Measurements from ENCODE around the gene SLC35G3. TPM values are rescaled to one million over a fixed set of nuclear protein-coding genes. Genes with fewer than 3 reads are reported as not detected.

SLC35G3 gene
- polyA plus RNA-seq, 3 donors: not detected

DNA sequence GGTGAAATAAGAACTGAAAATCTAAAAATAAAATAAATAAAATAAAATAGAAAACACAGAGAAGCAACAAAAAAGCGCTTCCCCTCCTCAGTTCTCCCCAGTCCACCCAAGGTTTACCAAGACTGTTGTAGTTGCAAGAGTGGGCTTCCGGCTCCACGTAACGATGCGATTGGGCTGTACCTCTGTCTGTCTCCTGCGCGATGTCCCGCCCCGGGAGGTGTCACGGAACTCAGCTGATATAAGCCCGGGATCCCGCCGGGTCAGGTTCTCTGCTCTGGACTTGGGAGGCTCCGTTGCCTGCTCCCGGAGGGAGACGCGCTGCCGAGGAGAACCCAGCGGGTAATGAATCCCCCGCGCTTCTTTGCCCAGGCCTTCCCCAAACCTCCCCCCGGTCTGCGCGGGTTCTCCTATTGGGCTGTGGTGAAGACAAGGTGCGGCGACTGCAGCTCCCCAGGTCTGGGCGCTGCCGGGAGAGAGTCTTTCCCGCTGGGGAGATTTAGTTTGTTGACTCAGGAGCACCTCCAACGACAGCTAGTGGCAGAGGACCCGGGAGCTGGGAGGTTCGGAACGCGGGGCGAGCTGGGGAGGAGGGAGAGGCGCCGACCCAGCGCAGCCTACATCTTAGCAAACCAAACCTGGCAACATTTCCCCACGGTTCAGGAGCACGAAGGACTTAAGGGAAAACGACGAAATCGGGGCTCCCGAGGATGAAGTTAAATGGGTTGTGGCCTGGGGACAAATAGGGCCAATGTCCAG is 48.8 kb upstream of the SLC35G3 start, which contains the start of gene SLFN5:
SLFN5 (plus strand) TSS at position 268 of the 756 bp plus-strand sequence. CDS start 15,619 bp downstream, outside the sequence.
- Histone ChIP-seq H3K27me3 (ENCODE audit: control insufficient read depth in 2 of 2, insufficient read depth in 2 of 2, low read length in 2 of 2) (no peaks in the 10 kb centered on the region), H3K27ac (ENCODE audit: low read depth in 1 of 2, low read length in 2 of 2) (peak within 1 kb of the TSS; percentile 94 to 97), H3K9ac (ENCODE audit: insufficient read depth, low read length, poor library complexity, severe bottlenecking) (peak within 1 kb of the TSS; percentile 92), H3K4me1 (ENCODE audit: control insufficient read depth in 1 of 2, insufficient read depth in 2 of 2, low read length in 2 of 2) (peaks cover 30 to 46% of the 10 kb centered on the region in 2 donors), H4K20me1 (ENCODE audit: insufficient read depth, low read length) (peaks cover 22% of the 10 kb centered on the region), H3K9me3 (replicated peaks in 1 of 2; ENCODE audit: control insufficient read depth in 1 of 2, insufficient read depth in 1 of 2, low read length in 2 of 2) (no peaks in the 10 kb centered on the region), H3K36me3 (replicated peaks in 1 of 2; ENCODE audit: control insufficient read depth in 1 of 2, insufficient read depth in 2 of 2, low read length in 2 of 2) (peaks cover 0 to 9% of the 10 kb centered on the region in 2 donors), H3K79me2 (ENCODE audit: insufficient read depth, low read length) (peaks cover 31% of the 10 kb centered on the region), H3K4me2 (replicated peaks; ENCODE audit: extremely low read depth, low read length, poor library complexity, severe bottlenecking) (peak within 1 kb of the TSS; percentile 85), H3K4me3 (replicated peaks in 1 of 3; ENCODE audit: low read depth in 2 of 3, low read length in 3 of 3) (peak within 1 kb of the TSS; percentile 77 to 94 (median 86)), H2AFZ (ENCODE audit: insufficient read depth, low read depth, low read length, poor library complexity, severe bottlenecking) (peak within 1 kb of the TSS; percentile 77)
- peaks cover 11 to 15% (median 12%) of the 10 kb centered on the region in 3 donors for H3K27me3 Mint-ChIP-seq (ENCODE audit: low read depth in 3 of 3)
- H3K9me3 Mint-ChIP-seq: no peaks in the 10 kb centered on the region
- intact Hi-C loops (cut with micrococcal nuclease): loop anchor here in 1 of 2 donors (5.0 kb wide), 2 partner anchors 56 to 299 kb away; no protein-coding TSS in a partner anchor
- 0% methylated on average over 30 of the region's 44 CpGs for WGBS (ENCODE audit: insufficient coverage)
- H3K4me1 Mint-ChIP-seq: peaks cover 41% of the 10 kb centered on the region
- H3K36me3 Mint-ChIP-seq: peaks cover 15 to 20% of the 10 kb centered on the region in 2 donors
- TF ChIP-seq, protein P1, sequence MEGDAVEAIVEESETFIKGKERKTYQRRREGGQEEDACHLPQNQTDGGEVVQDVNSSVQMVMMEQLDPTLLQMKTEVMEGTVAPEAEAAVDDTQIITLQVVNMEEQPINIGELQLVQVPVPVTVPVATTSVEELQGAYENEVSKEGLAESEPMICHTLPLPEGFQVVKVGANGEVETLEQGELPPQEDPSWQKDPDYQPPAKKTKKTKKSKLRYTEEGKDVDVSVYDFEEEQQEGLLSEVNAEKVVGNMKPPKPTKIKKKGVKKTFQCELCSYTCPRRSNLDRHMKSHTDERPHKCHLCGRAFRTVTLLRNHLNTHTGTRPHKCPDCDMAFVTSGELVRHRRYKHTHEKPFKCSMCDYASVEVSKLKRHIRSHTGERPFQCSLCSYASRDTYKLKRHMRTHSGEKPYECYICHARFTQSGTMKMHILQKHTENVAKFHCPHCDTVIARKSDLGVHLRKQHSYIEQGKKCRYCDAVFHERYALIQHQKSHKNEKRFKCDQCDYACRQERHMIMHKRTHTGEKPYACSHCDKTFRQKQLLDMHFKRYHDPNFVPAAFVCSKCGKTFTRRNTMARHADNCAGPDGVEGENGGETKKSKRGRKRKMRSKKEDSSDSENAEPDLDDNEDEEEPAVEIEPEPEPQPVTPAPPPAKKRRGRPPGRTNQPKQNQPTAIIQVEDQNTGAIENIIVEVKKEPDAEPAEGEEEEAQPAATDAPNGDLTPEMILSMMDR (IDR thresholded peaks at IDR 0.05): no peak
- peak; percentile 89 to 94 (median 92) for DNase-seq
- H3K27ac Mint-ChIP-seq: peak within 1 kb of the TSS; percentile 95 to 99 (median 97)
- H3K4me3 Mint-ChIP-seq: peak within 1 kb of the TSS; percentile 95 to 97

DNA sequence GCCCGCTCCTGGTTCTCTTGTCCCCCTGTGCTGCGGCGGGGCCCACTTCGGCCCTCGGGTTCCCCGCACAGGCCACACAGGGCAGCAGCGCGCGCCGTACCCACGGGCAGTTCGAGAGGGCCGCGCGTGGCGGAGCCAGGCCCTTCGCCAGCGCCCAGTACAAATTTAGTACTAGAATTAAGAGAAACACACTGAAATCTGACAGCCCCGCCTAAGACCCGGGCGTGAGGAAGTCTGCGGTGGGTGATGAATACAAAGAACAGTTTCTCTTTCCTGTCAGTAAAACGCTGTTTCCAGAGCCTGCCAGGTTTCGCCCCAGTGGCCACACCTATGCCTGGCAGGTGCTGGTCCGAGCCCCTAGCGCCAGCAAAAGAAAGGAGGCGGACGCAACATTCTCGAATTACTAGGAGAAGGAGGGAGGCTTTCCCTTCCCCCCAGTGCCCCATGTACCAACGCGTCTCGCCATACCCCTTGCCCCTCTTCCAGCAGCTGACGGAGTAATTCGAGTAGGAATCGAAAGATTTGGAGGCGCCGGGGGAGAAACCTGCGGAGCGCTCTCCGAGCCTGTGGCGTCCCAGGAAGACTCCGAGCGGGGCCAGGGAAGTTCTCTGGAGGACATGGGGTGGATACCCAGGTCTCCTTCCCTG is 48.1 kb upstream of the SLC35G3 start:
- Histone ChIP-seq H3K4me3 (replicated peaks in 1 of 3; ENCODE audit: low read depth in 2 of 3, low read length in 3 of 3) (peak overlapping the region; percentile 77 to 94 (median 86)), H3K79me2 (ENCODE audit: insufficient read depth, low read length) (peaks cover 31% of the 10 kb centered on the region), H3K36me3 (replicated peaks in 1 of 2; ENCODE audit: control insufficient read depth in 1 of 2, insufficient read depth in 2 of 2, low read length in 2 of 2) (peaks cover 0 to 2% of the 10 kb centered on the region in 2 donors), H4K20me1 (ENCODE audit: insufficient read depth, low read length) (peaks cover 22% of the 10 kb centered on the region), H3K9me3 (replicated peaks in 1 of 2; ENCODE audit: control insufficient read depth in 1 of 2, insufficient read depth in 1 of 2, low read length in 2 of 2) (no peaks in the 10 kb centered on the region), H3K9ac (ENCODE audit: insufficient read depth, low read length, poor library complexity, severe bottlenecking) (peak overlapping the region; percentile 92), H3K4me1 (ENCODE audit: control insufficient read depth in 1 of 2, insufficient read depth in 2 of 2, low read length in 2 of 2) (peaks cover 30 to 46% of the 10 kb centered on the region in 2 donors), H2AFZ (ENCODE audit: insufficient read depth, low read depth, low read length, poor library complexity, severe bottlenecking) (peak overlapping the region; percentile 77), H3K27me3 (ENCODE audit: control insufficient read depth in 2 of 2, insufficient read depth in 2 of 2, low read length in 2 of 2) (no peaks in the 10 kb centered on the region), H3K4me2 (replicated peaks; ENCODE audit: extremely low read depth, low read length, poor library complexity, severe bottlenecking) (peak overlapping the region; percentile 85), H3K27ac (ENCODE audit: low read depth in 1 of 2, low read length in 2 of 2) (peak overlapping the region; percentile 94 to 97)
- Mint-ChIP-seq H3K27ac (peak overlapping the region; percentile 95 to 99 (median 97)), H3K9me3 (no peaks in the 10 kb centered on the region), H3K4me1 (peaks cover 40% of the 10 kb centered on the region), H3K4me3 (peak overlapping the region; percentile 95 to 97), H3K36me3 (peaks cover 8 to 13% of the 10 kb centered on the region in 2 donors), H3K27me3 (ENCODE audit: low read depth in 3 of 3) (peaks cover 11 to 16% (median 12%) of the 10 kb centered on the region in 3 donors)
- TF ChIP-seq, protein P1 (IDR thresholded peaks at IDR 0.05): peak; percentile 29
- DNase-seq: peak; percentile 72 to 76 (median 76)
- intact Hi-C loops (cut with micrococcal nuclease): loop anchor here in 1 of 2 donors (5.0 kb wide), 2 partner anchors 55 to 300 kb away; no protein-coding TSS in a partner anchor
- 2% methylated on average over 31 of the region's 43 CpGs for WGBS (ENCODE audit: insufficient coverage)
